HG03196 (cell line): ENCODE data around the gene CDH22.

Source experiments
- ATAC-seq: cut with Tn5 transposase; IDR thresholded peaks from one replicate; pipeline ENCODE4 v1.9.1; 2021; ENCODE audit not compliant: unreplicated experiment

CDH22 gene

GRCh38 chr20:46303176-46303956, 4.9 kb downstream of the CDH22 start:
- no peak for ATAC-seq

GRCh38 chr20:46302106-46302505, 6.2 kb downstream of the CDH22 start:
- no peak for ATAC-seq

GRCh38 chr20:46300281-46300680, 8.0 kb downstream of the CDH22 start:
- no peak for ATAC-seq

GRCh38 chr20:46299078-46299477, 9.2 kb downstream of the CDH22 start:
- ATAC-seq, result no peak

- ATAC-seq, result no peak
These were observed 9.9 kb downstream of the CDH22 start for GRCh38 chr20:46298374-46298773.

GRCh38 chr20:46296526-46297250, 11.6 kb downstream of the CDH22 start:
- ATAC-seq, result no peak

GRCh38 chr20:46293084-46293483, 15.2 kb downstream of the CDH22 start:
- no peak for ATAC-seq

- no peak for ATAC-seq
These were observed 16.9 kb downstream of the CDH22 start for GRCh38 chr20:46291401-46291800.

- no peak for ATAC-seq
These were observed 18.9 kb downstream of the CDH22 start for GRCh38 chr20:46289432-46289831.

- no peak for ATAC-seq
These were observed 21.3 kb downstream of the CDH22 start for GRCh38 chr20:46286977-46287376.

- ATAC-seq, result no peak
These were observed 21.9 kb downstream of the CDH22 start for GRCh38 chr20:46286382-46286781.

- ATAC-seq, result no peak
These were observed 22.6 kb downstream of the CDH22 start for GRCh38 chr20:46285740-46286139.

- no peak for ATAC-seq
These were observed 23.2 kb downstream of the CDH22 start for GRCh38 chr20:46285072-46285471.

GRCh38 chr20:46284040-46284427, 24.3 kb downstream of the CDH22 start:
- no peak for ATAC-seq

- no peak for ATAC-seq
These were observed 24.8 kb downstream of the CDH22 start for GRCh38 chr20:46283426-46284039.

GRCh38 chr20:46282669-46283068, 25.6 kb downstream of the CDH22 start:
- no peak for ATAC-seq

- ATAC-seq, result no peak
These were observed 29.2 kb downstream of the CDH22 start for GRCh38 chr20:46279103-46279502.

GRCh38 chr20:46277602-46278001, 30.7 kb downstream of the CDH22 start:
- ATAC-seq, result no peak

GRCh38 chr20:46276531-46276930, 31.8 kb downstream of the CDH22 start:
- ATAC-seq, result no peak

- no peak for ATAC-seq
These were observed 33.2 kb downstream of the CDH22 start for GRCh38 chr20:46275091-46275490.

- ATAC-seq, result no peak
These were observed 34.6 kb downstream of the CDH22 start for GRCh38 chr20:46273717-46274116.
